Ascending aorta (tissue), 2 donors: ENCODE data around the gene POM121C. TPM values are rescaled to one million over a fixed set of nuclear protein-coding genes. Genes with fewer than 3 reads are reported as not detected.
"Not testable (repeated sequence)": the region's sequence is repeated elsewhere in the genome, so short reads cannot be mapped to it uniquely, and the experiment has no call there.

ENCODE experiments used
- DNase-seq, 2 donors: peaks; one replicate each; pipeline ENCODE4 v3.0.0-alpha.2; 2019; ENCODE audit warnings: low spot score in 2 of 2
- H3K27ac ChIP-seq, 2 donors: fragments of 200-600 bp; sonication (generic); one replicate each; pipeline ENCODE4 v1.5.1; 2016 to 2017; ENCODE audit warnings: mild to moderate bottlenecking in 1 of 2
- H3K27me3 ChIP-seq: fragments of 200-600 bp; sonication (generic); one replicate; pipeline ENCODE4 v1.5.1; 2017
- H3K36me3 ChIP-seq, 2 donors: fragments of 200-600 bp; sonication (generic); one replicate each; pipeline ENCODE4 v1.5.1; 2016
- H3K4me1 ChIP-seq, 2 donors: fragments of 200-600 bp; sonication (generic); one replicate each; pipeline ENCODE4 v1.5.1; 2016 to 2017; ENCODE audit warnings: mild to moderate bottlenecking in 1 of 2
- H3K4me3 ChIP-seq, 2 donors: fragments of 200-600 bp; sonication (generic); one replicate each; pipeline ENCODE4 v1.5.1; 2016 to 2017; ENCODE audit warnings: mild to moderate bottlenecking in 1 of 2
- H3K9me3 ChIP-seq, 2 donors: fragments of 200-600 bp; sonication (generic); one replicate each; pipeline ENCODE4 v1.5.1; 2016
- intact Hi-C: fragments of 100-400 bp; cut with DNase I; formaldehyde crosslinking; loops from one replicate; pipeline ENCODE4 v1.15.1; 2023
- total RNA-seq: library from RNA; depleted of rRNA; stranded (reverse); fragments of >200 nt; gene quantifications from one replicate; pipeline ENCODE4 v1.1.0, GENCODE V29; 2016

Gene POM121C
- total RNA-seq, 1 donor from 2014 or later = 12.1 TPM

- intact Hi-C loops, DNase-seq: not testable (repeated sequence)
- H3K36me3 ChIP-seq = peaks cover 22 to 26% of the 10 kb centered on the region in 2 donors
Measured at GRCh38 chr7:75421798-75422710, 64.0 kb downstream of the POM121C start.

GRCh38 chr7:75420152-75420551 lies 65.9 kb downstream of the POM121C start:
- intact Hi-C loops, DNase-seq, H3K4me3 ChIP-seq, H3K9me3 ChIP-seq, H3K27me3 ChIP-seq, H3K27ac ChIP-seq, H3K4me1 ChIP-seq: not testable (repeated sequence)
- peaks cover 31 to 41% of the 10 kb centered on the region in 2 donors for H3K36me3 ChIP-seq

More at GRCh38 chr7:75421798-75422710, 64.0 kb downstream of the POM121C start:
- not testable (repeated sequence) for H3K27ac ChIP-seq, H3K4me3 ChIP-seq, H3K4me1 ChIP-seq, H3K27me3 ChIP-seq, H3K9me3 ChIP-seq

- peaks cover 30 to 42% of the 10 kb centered on the region in 2 donors for H3K36me3 ChIP-seq
- H3K27ac ChIP-seq, H3K4me1 ChIP-seq, intact Hi-C loops, H3K4me3 ChIP-seq, H3K27me3 ChIP-seq, H3K9me3 ChIP-seq, DNase-seq: not testable (repeated sequence)
Measured at GRCh38 chr7:75419693-75420092, 66.4 kb downstream of the POM121C start.

- DNase-seq, intact Hi-C loops, H3K27me3 ChIP-seq, H3K27ac ChIP-seq, H3K4me1 ChIP-seq, H3K9me3 ChIP-seq, H3K4me3 ChIP-seq: not testable (repeated sequence)
- H3K36me3 ChIP-seq = peaks cover 25 to 37% of the 10 kb centered on the region in 2 donors
Measured at GRCh38 chr7:75419210-75419609, 66.9 kb downstream of the POM121C start.

GRCh38 chr7:75418292-75418858 lies 67.7 kb downstream of the POM121C start:
- H3K4me1 ChIP-seq, DNase-seq, H3K27ac ChIP-seq, H3K4me3 ChIP-seq, H3K27me3 ChIP-seq, intact Hi-C loops, H3K9me3 ChIP-seq: not testable (repeated sequence)
- peaks cover 19 to 30% of the 10 kb centered on the region in 2 donors for H3K36me3 ChIP-seq

GRCh38 chr7:75416787-75417186 lies 69.3 kb downstream of the POM121C start:
- DNase-seq, H3K9me3 ChIP-seq, H3K27ac ChIP-seq, H3K4me1 ChIP-seq, H3K4me3 ChIP-seq, H3K27me3 ChIP-seq, intact Hi-C loops: not testable (repeated sequence)
- H3K36me3 ChIP-seq = peaks cover 17 to 26% of the 10 kb centered on the region in 2 donors

GRCh38 chr7:75415829-75416373 lies 70.2 kb downstream of the POM121C start:
- H3K27ac ChIP-seq, H3K4me1 ChIP-seq, intact Hi-C loops, H3K9me3 ChIP-seq, H3K4me3 ChIP-seq, H3K27me3 ChIP-seq: not testable (repeated sequence)
- H3K36me3 ChIP-seq = peaks cover 10 to 18% of the 10 kb centered on the region in 2 donors
- DNase-seq = peak in 1 of 2 donors; percentile 37

GRCh38 chr7:75415428-75415817 lies 70.7 kb downstream of the POM121C start:
- H3K4me1 ChIP-seq, H3K9me3 ChIP-seq, H3K27ac ChIP-seq, DNase-seq, H3K27me3 ChIP-seq, H3K4me3 ChIP-seq, intact Hi-C loops: not testable (repeated sequence)
- peaks cover 9 to 16% of the 10 kb centered on the region in 2 donors for H3K36me3 ChIP-seq

- H3K4me1 ChIP-seq, H3K27ac ChIP-seq, H3K9me3 ChIP-seq, H3K4me3 ChIP-seq, H3K27me3 ChIP-seq, intact Hi-C loops: not testable (repeated sequence)
- peak in 1 of 2 donors; percentile 22 for DNase-seq
- H3K36me3 ChIP-seq = peaks cover 9 to 16% of the 10 kb centered on the region in 2 donors
Measured at GRCh38 chr7:75414708-75415427, 71.2 kb downstream of the POM121C start.

- H3K4me3 ChIP-seq, H3K9me3 ChIP-seq, H3K27me3 ChIP-seq, H3K4me1 ChIP-seq, H3K27ac ChIP-seq, intact Hi-C loops: not testable (repeated sequence)
- peaks cover 9 to 16% of the 10 kb centered on the region in 2 donors for H3K36me3 ChIP-seq
- DNase-seq = peak in 1 of 2 donors; percentile 22
Measured at GRCh38 chr7:75414204-75414603, 71.9 kb downstream of the POM121C start.

- H3K27me3 ChIP-seq, intact Hi-C loops, H3K27ac ChIP-seq: not testable (repeated sequence)
Measured at GRCh38 chr7:75410823-75411173, 75.3 kb downstream of the POM121C start.

GRCh38 chr7:75409880-75410822 lies 75.9 kb downstream of the POM121C start:
- DNase-seq = peak in 1 of 2 donors; percentile 44
- intact Hi-C loops, H3K9me3 ChIP-seq, H3K27me3 ChIP-seq, H3K4me1 ChIP-seq, H3K36me3 ChIP-seq, H3K27ac ChIP-seq: not testable (repeated sequence)
- H3K4me3 ChIP-seq = peak overlapping the region in 1 of 2 donors; percentile 58

More at GRCh38 chr7:75410823-75411173, 75.3 kb downstream of the POM121C start:
- not testable (repeated sequence) for DNase-seq, H3K36me3 ChIP-seq, H3K4me3 ChIP-seq, H3K4me1 ChIP-seq, H3K9me3 ChIP-seq

GRCh38 chr7:75404663-75405062 lies 81.4 kb downstream of the POM121C start:
- H3K4me1 ChIP-seq, H3K36me3 ChIP-seq, H3K27ac ChIP-seq, DNase-seq, H3K9me3 ChIP-seq, H3K4me3 ChIP-seq, H3K27me3 ChIP-seq, intact Hi-C loops: not testable (repeated sequence)
